ENCODE measurements around the gene CEP72.

DNA sequence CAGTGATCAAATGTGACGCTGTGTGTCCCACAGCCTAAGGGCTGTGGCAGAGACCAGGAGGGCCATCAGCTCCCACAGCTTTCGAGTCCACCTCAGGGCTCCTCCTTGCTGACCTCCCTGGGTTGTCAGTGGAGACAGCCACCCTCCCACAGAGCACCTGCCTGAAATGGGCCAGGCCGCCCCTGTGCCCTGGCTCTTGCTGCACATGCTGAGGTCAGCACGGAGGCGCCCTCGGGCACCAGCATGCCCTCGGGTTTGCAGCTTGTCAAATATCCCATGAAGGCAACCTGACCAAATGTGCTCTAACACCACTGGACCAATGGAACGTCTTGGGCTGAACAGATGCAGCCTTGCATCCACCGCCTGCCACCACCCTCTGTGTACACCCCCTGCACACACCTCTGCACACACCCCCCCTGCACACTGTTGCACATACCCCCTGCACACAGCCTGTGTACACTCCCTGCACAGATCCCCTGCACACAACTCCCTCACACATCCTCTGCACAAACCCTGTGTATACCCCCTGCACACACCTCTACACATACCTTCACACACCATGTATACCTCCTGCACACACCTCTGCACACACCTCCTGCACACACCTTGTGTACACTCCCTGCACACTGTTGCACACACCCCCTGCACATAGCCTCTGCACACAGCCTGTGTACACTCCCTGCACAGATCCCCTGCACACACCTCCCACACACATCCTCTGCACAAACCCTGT is 2.0 kb upstream of the CEP72 start:
- TF ChIP-seq SMARCA5 (IDR thresholded peaks at IDR 0.05) (no peak), POLR2AphosphoS5 (IDR thresholded peaks at IDR 0.05; ENCODE audit: low read length) (no peak), RB1 (IDR thresholded peaks at IDR 0.05; ENCODE audit: borderline replicate concordance) (no peak), NFYB (IDR thresholded peaks at IDR 0.05; ENCODE audit: insufficient read depth, low read depth, low read length) (no peak), POLR2A (IDR thresholded peaks at IDR 0.05; ENCODE audit: low read depth, low read length) (no peak), ZZZ3 (IDR thresholded peaks at IDR 0.05; ENCODE audit: control insufficient read depth, insufficient read length, low read depth) (no peak), RELA (IDR thresholded peaks at IDR 0.05; ENCODE audit: borderline replicate concordance, partially characterized antibody) (no peak), TCF12 (IDR thresholded peaks at IDR 0.05; ENCODE audit: low read depth, low read length) (no peak), MEF2A (IDR thresholded peaks at IDR 0.05; ENCODE audit: insufficient read depth, low read depth, low read length) (no peak), ZSCAN29 (IDR thresholded peaks at IDR 0.05) (no peak)
- TF ChIP-seq, protein P1, sequence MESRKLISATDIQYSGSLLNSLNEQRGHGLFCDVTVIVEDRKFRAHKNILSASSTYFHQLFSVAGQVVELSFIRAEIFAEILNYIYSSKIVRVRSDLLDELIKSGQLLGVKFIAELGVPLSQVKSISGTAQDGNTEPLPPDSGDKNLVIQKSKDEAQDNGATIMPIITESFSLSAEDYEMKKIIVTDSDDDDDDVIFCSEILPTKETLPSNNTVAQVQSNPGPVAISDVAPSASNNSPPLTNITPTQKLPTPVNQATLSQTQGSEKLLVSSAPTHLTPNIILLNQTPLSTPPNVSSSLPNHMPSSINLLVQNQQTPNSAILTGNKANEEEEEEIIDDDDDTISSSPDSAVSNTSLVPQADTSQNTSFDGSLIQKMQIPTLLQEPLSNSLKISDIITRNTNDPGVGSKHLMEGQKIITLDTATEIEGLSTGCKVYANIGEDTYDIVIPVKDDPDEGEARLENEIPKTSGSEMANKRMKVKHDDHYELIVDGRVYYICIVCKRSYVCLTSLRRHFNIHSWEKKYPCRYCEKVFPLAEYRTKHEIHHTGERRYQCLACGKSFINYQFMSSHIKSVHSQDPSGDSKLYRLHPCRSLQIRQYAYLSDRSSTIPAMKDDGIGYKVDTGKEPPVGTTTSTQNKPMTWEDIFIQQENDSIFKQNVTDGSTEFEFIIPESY (IDR thresholded peaks at IDR 0.05) = no peak
- TF ChIP-seq, protein P2, sequence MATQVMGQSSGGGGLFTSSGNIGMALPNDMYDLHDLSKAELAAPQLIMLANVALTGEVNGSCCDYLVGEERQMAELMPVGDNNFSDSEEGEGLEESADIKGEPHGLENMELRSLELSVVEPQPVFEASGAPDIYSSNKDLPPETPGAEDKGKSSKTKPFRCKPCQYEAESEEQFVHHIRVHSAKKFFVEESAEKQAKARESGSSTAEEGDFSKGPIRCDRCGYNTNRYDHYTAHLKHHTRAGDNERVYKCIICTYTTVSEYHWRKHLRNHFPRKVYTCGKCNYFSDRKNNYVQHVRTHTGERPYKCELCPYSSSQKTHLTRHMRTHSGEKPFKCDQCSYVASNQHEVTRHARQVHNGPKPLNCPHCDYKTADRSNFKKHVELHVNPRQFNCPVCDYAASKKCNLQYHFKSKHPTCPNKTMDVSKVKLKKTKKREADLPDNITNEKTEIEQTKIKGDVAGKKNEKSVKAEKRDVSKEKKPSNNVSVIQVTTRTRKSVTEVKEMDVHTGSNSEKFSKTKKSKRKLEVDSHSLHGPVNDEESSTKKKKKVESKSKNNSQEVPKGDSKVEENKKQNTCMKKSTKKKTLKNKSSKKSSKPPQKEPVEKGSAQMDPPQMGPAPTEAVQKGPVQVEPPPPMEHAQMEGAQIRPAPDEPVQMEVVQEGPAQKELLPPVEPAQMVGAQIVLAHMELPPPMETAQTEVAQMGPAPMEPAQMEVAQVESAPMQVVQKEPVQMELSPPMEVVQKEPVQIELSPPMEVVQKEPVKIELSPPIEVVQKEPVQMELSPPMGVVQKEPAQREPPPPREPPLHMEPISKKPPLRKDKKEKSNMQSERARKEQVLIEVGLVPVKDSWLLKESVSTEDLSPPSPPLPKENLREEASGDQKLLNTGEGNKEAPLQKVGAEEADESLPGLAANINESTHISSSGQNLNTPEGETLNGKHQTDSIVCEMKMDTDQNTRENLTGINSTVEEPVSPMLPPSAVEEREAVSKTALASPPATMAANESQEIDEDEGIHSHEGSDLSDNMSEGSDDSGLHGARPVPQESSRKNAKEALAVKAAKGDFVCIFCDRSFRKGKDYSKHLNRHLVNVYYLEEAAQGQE (IDR thresholded peaks at IDR 0.05; ENCODE audit: low read depth, low read length) = no peak
- TF ChIP-seq, protein P3, sequence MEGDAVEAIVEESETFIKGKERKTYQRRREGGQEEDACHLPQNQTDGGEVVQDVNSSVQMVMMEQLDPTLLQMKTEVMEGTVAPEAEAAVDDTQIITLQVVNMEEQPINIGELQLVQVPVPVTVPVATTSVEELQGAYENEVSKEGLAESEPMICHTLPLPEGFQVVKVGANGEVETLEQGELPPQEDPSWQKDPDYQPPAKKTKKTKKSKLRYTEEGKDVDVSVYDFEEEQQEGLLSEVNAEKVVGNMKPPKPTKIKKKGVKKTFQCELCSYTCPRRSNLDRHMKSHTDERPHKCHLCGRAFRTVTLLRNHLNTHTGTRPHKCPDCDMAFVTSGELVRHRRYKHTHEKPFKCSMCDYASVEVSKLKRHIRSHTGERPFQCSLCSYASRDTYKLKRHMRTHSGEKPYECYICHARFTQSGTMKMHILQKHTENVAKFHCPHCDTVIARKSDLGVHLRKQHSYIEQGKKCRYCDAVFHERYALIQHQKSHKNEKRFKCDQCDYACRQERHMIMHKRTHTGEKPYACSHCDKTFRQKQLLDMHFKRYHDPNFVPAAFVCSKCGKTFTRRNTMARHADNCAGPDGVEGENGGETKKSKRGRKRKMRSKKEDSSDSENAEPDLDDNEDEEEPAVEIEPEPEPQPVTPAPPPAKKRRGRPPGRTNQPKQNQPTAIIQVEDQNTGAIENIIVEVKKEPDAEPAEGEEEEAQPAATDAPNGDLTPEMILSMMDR (IDR thresholded peaks at IDR 0.05 in 2 of 3, conservative IDR thresholded peaks at IDR 0.05 in 1 of 3; ENCODE audit: control insufficient read depth in 2 of 3, extremely low read depth in 1 of 3, insufficient read depth in 1 of 3, low read depth in 3 of 3, low read length in 3 of 3) = no peak
- TF ChIP-seq, protein P4, sequence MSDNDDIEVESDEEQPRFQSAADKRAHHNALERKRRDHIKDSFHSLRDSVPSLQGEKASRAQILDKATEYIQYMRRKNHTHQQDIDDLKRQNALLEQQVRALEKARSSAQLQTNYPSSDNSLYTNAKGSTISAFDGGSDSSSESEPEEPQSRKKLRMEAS (IDR thresholded peaks at IDR 0.05; ENCODE audit: low read depth, low read length) = no peak

Data from GM12878 (cell line).